Measurements from ENCODE around the gene KCNN2. TPM values are rescaled to one million over a fixed set of nuclear protein-coding genes. Genes with fewer than 3 reads are reported as not detected.

Gene KCNN2
- total and polyA plus RNA-seq, 9 of the 15 experiments (the other 6 are each of a cell fraction or from before 2014, with no cell fraction given), result 0.07 TPM; not detected in 8

DNA sequence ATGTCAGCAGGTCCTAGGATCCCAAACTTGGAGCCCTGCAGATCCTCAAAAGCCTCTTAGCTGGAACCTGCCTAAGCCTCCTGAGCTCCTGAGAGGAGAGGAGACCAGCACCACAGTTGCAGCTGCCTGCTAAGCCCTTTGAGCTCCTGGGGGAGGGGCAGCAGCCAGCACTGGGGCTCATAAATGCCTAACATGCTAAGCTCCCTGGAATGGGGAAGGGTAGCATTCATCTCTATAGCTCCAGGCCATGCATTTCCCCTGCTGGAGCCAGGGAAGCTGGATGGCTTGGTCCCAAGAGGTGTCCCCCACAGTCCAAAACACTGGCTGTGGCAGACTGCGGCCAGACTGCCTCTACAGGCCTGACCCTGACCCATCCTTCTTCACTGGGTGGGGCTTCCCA, 182.7 kb downstream of the KCNN2 start:
- Histone ChIP-seq H4K20me1 (replicated peaks; ENCODE audit: control insufficient read depth, insufficient read depth, low read length) (no peaks in the 10 kb centered on the region), H3K27me3 (ENCODE audit: control insufficient read depth in 2 of 2, insufficient read depth in 2 of 2, low read length in 2 of 2) (no peaks in the 10 kb centered on the region), H3K36me3 (ENCODE audit: control insufficient read depth, insufficient read depth, low read length) (no peaks in the 10 kb centered on the region), H3K9me3 (replicated peaks; ENCODE audit: control insufficient read depth, insufficient read depth, low read depth, low read length) (no peaks in the 10 kb centered on the region), H3K9me1 (ENCODE audit: control insufficient read depth, insufficient read depth, low read length) (no peaks in the 10 kb centered on the region), H3K4me1 (replicated peaks in 1 of 2; ENCODE audit: control insufficient read depth in 2 of 2, insufficient read depth in 2 of 2, low read length in 2 of 2) (no peaks in the 10 kb centered on the region), H3K4me2 (ENCODE audit: insufficient read depth, low read length) (no peak overlapping the region), H3K79me2 (ENCODE audit: control insufficient read depth, insufficient read depth, low read length) (no peaks in the 10 kb centered on the region), H3K4me3 (no peak overlapping the region), H3K9ac (ENCODE audit: insufficient read depth in 1 of 2, low read depth in 2 of 2, low read length in 2 of 2) (no peak overlapping the region), H3K27ac (ENCODE audit: extremely low read depth, low read depth, low read length) (no peak overlapping the region), H2AFZ (ENCODE audit: low read depth, low read length) (no peak overlapping the region)
- CTCF ChIA-PET (ENCODE audit: low intra/inter-chr PET ratio), result no interaction called here
- no peak for FAIRE-seq
- no peak for DNase-seq (ENCODE audit: extremely low read depth in 1 of 4, low spot score in 3 of 4)
- 0% methylated on average over 1 of the region's 1 CpG for WGBS (ENCODE audit: insufficient coverage, low coverage, missing lambda C conversion rate)
- POLR2A ChIA-PET, result no interaction called here
- intact Hi-C loops (cut with micrococcal nuclease), result no loop called here
- BruUV-seq (replicated peaks), result no TSS peak
- TF ChIP-seq ATF4 (CRISPR knock-in tag; IDR thresholded peaks at IDR 0.05) (no peak), HNRNPH1 (optimal IDR thresholded peaks at IDR 0.05; ENCODE audit: low read depth, low read length) (no peak), TCF3 (CRISPR knock-in tag; IDR thresholded peaks at IDR 0.05) (no peak), GABPB1 (CRISPR knock-in tag; IDR thresholded peaks at IDR 0.05) (no peak), FOS (IDR thresholded peaks at IDR 0.05; ENCODE audit: extremely low read depth, insufficient read length) (no peak), SRSF3 (IDR thresholded peaks at IDR 0.05; ENCODE audit: insufficient read depth, low read length) (no peak), HNRNPLL (IDR thresholded peaks at IDR 0.05; ENCODE audit: low read depth, low read length, poor library complexity, severe bottlenecking) (no peak), GABPA (tag; conservative IDR thresholded peaks at IDR 0.05; ENCODE audit: low read depth) (no peak), NCOA6 (IDR thresholded peaks at IDR 0.05) (no peak), RFX5 (IDR thresholded peaks at IDR 0.05; ENCODE audit: low read depth, low read length) (no peak), NKRF (IDR thresholded peaks at IDR 0.05; ENCODE audit: borderline replicate concordance) (no peak), ZNF146 (CRISPR knock-in tag; IDR thresholded peaks at IDR 0.05; ENCODE audit: unreplicated experiment) (no peak)
- TF ChIP-seq, protein P1, sequence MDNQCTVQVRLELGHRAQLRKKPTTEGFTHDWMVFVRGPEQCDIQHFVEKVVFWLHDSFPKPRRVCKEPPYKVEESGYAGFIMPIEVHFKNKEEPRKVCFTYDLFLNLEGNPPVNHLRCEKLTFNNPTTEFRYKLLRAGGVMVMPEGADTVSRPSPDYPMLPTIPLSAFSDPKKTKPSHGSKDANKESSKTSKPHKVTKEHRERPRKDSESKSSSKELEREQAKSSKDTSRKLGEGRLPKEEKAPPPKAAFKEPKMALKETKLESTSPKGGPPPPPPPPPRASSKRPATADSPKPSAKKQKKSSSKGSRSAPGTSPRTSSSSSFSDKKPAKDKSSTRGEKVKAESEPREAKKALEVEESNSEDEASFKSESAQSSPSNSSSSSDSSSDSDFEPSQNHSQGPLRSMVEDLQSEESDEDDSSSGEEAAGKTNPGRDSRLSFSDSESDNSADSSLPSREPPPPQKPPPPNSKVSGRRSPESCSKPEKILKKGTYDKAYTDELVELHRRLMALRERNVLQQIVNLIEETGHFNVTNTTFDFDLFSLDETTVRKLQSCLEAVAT (IDR thresholded peaks at IDR 0.05), result no peak
- TF ChIP-seq, protein P2, sequence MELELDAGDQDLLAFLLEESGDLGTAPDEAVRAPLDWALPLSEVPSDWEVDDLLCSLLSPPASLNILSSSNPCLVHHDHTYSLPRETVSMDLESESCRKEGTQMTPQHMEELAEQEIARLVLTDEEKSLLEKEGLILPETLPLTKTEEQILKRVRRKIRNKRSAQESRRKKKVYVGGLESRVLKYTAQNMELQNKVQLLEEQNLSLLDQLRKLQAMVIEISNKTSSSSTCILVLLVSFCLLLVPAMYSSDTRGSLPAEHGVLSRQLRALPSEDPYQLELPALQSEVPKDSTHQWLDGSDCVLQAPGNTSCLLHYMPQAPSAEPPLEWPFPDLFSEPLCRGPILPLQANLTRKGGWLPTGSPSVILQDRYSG (tag; conservative IDR thresholded peaks at IDR 0.05; ENCODE audit: low read depth), result no peak
- no peak for ATAC-seq
- in situ Hi-C loops (cut with MboI), result no loop called here

Measured in K562 (cell line).